GM19395 (cell line): ENCODE data around the gene PHACTR3.

ENCODE experiments used
- ATAC-seq: cut with Tn5 transposase; IDR thresholded peaks from one replicate; pipeline ENCODE4 v1.9.1; 2021; ENCODE audit warnings: mild to moderate bottlenecking, moderate library complexity; ENCODE audit not compliant: unreplicated experiment

PHACTR3 gene

DNA sequence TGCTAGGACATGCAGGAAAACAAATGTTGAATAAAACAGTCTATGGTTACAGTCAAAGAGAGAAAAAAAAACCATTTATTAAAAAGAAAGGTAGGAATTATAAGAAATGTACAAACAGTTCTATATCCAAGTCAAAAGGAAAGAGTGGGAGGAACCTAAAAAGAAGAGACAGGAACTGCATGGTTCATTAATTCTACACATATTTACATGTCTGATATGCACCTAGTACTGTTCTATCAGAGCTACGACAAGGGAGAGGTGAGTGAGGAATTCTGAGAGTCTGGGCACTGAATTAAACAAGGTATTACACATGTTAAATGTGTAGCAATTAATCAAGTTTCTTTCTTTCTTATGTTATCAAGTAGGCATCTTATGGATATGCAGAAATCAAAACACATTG lies 287.2 kb downstream of the PHACTR3 start:
- ATAC-seq = no peak

DNA sequence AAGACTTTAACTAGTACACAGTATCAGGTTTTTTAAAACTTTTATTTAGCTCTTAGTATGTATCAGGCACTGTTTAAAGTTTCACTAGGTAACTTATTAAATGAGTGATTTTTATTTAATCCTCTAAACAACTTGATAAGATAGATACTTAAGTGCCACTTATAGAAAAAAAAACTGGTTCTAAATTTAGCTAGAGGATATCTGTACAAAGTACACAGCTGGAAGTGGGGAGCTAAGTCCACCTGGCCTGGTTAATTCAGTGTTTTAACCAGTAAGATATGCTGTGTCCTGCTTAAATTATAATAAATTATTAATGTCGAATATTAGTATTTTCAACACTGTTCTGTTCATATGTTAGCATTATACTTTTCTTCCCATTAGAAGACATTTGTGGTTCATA lies 291.6 kb downstream of the PHACTR3 start:
- no peak for ATAC-seq
